HL-60 (cell line): Measurements from ENCODE around the gene C2orf15.

Experiments
- POLR2AphosphoS5 ChIP-seq: IDR thresholded peaks from 2 replicates; pipeline ENCODE4 v1.6.1; 2012; ENCODE audit warnings: low read depth
- TF ChIP-seq, protein P1 (sequence below): IDR thresholded peaks from one replicate; pipeline ENCODE4 v1.5.1; 2011; ENCODE audit warnings: low read length, control low read depth, inconsistent platforms; ENCODE audit not compliant: insufficient read depth

DNA sequence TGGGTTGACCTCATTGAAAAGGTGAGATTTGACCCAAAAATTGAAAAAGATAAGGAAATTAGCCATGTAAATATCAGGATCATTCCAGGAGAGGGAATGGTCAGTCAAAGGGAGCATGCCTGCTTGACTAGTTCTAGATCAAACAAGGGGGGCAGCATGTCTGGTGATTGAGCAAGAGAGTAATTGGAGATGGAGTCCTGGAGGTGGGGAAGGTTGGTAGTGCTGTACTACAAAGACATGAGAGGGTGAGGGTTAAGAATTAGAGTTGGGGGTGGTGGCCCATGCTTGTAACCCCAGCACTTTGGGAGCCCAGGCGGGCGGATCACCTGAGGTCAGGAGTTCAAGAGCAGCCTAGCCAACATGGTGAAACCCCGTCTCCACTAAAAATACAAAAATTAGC lies 41.5 kb downstream of the C2orf15 start:
- TF ChIP-seq, protein P1, sequence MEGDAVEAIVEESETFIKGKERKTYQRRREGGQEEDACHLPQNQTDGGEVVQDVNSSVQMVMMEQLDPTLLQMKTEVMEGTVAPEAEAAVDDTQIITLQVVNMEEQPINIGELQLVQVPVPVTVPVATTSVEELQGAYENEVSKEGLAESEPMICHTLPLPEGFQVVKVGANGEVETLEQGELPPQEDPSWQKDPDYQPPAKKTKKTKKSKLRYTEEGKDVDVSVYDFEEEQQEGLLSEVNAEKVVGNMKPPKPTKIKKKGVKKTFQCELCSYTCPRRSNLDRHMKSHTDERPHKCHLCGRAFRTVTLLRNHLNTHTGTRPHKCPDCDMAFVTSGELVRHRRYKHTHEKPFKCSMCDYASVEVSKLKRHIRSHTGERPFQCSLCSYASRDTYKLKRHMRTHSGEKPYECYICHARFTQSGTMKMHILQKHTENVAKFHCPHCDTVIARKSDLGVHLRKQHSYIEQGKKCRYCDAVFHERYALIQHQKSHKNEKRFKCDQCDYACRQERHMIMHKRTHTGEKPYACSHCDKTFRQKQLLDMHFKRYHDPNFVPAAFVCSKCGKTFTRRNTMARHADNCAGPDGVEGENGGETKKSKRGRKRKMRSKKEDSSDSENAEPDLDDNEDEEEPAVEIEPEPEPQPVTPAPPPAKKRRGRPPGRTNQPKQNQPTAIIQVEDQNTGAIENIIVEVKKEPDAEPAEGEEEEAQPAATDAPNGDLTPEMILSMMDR = no peak
- no peak for TF ChIP-seq POLR2AphosphoS5
